NB4 (cell line): Measurements from ENCODE around the gene TYW1.

Experiments used
- MYC ChIP-seq: IDR thresholded peaks from 2 replicates; pipeline ENCODE4 v1.6.1; 2011; ENCODE audit warnings: low read depth, low read length
- POLR2A ChIP-seq: IDR thresholded peaks from 2 replicates; pipeline ENCODE4 v1.6.1; 2011; ENCODE audit warnings: mild to moderate bottlenecking; ENCODE audit not compliant: insufficient read length; ENCODE audit errors: extremely low read depth
- TF ChIP-seq, protein P1 (sequence below): IDR thresholded peaks from one replicate; pipeline ENCODE4 v1.5.1; 2012; ENCODE audit warnings: low read depth, low read length
- TF ChIP-seq, protein P2 (sequence below): IDR thresholded peaks from 2 replicates; pipeline ENCODE4 v1.6.1; 2011; ENCODE audit warnings: low read depth, low read length

DNA sequence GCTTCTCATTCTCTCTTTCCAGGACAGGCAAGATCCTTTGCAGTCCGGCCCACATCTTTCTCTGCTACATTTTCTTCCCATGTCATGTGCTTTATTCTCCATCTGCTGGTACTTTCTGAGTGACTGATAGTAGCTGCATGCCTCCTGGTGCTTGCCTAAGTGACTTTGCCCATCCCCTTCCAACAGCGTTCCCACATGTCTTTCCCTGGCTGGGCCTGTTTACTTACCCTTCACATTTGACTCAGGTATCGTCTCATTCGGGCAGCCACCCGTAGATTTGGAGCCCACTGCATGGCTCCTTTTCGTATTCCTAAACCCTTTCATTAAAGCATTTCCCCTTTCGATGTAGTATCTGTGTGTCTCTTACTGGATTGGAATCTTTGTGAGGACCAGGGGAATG is 24.6 kb downstream of the TYW1 start:
- TF ChIP-seq POLR2A, result no peak
- TF ChIP-seq, protein P1, sequence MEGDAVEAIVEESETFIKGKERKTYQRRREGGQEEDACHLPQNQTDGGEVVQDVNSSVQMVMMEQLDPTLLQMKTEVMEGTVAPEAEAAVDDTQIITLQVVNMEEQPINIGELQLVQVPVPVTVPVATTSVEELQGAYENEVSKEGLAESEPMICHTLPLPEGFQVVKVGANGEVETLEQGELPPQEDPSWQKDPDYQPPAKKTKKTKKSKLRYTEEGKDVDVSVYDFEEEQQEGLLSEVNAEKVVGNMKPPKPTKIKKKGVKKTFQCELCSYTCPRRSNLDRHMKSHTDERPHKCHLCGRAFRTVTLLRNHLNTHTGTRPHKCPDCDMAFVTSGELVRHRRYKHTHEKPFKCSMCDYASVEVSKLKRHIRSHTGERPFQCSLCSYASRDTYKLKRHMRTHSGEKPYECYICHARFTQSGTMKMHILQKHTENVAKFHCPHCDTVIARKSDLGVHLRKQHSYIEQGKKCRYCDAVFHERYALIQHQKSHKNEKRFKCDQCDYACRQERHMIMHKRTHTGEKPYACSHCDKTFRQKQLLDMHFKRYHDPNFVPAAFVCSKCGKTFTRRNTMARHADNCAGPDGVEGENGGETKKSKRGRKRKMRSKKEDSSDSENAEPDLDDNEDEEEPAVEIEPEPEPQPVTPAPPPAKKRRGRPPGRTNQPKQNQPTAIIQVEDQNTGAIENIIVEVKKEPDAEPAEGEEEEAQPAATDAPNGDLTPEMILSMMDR, result no peak
- TF ChIP-seq MYC, result no peak
- TF ChIP-seq, protein P2, sequence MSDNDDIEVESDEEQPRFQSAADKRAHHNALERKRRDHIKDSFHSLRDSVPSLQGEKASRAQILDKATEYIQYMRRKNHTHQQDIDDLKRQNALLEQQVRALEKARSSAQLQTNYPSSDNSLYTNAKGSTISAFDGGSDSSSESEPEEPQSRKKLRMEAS, result no peak
